Neural progenitor cell (in vitro differentiated cells): Measurements from ENCODE around the gene KIF9. TPM values are rescaled to one million over a fixed set of nuclear protein-coding genes. Genes with fewer than 3 reads are reported as not detected.

ENCODE experiments used
- DNase-seq: peaks from one replicate; pipeline ENCODE4 v3.0.0-alpha.2; 2016; ENCODE audit warnings: low spot score
- H2AFZ ChIP-seq: fragments of 200-600 bp; sonication (generic); replicated peaks from 2 replicates; pipeline ENCODE4 v1.6.1; 2016; ENCODE audit warnings: antibody characterized with exemption
- H3F3A ChIP-seq: fragments of 200-600 bp; sonication (generic); 2 replicates; pipeline ENCODE4 v1.6.1; 2016; ENCODE audit warnings: antibody characterized with exemption, low read depth
- H3K27ac ChIP-seq: fragments of 200-600 bp; sonication (generic); 2 replicates; pipeline ENCODE4 v1.5.1; 2016; ENCODE audit warnings: mild to moderate bottlenecking
- H3K27me3 ChIP-seq: fragments of 200-600 bp; sonication (generic); 2 replicates; pipeline ENCODE4 v1.6.1; 2016; ENCODE audit warnings: mild to moderate bottlenecking, moderate library complexity
- H3K36me3 ChIP-seq: fragments of 200-600 bp; sonication (generic); 2 replicates; pipeline ENCODE4 v1.5.1; 2016
- H3K4me1 ChIP-seq: fragments of 200-600 bp; sonication (generic); 2 replicates; pipeline ENCODE4 v1.6.1; 2016; ENCODE audit warnings: mixed run types
- H3K4me2 ChIP-seq: fragments of 200-600 bp; sonication (generic); 2 replicates; pipeline ENCODE4 v1.6.1; 2016
- H3K4me3 ChIP-seq: fragments of 200-600 bp; sonication (generic); 2 replicates; pipeline ENCODE4 v1.5.1; 2016
- H3K79me2 ChIP-seq: fragments of 200-600 bp; sonication (generic); 2 replicates; pipeline ENCODE4 v1.6.1; 2016; ENCODE audit warnings: low read depth
- H3K9ac ChIP-seq: fragments of 200-600 bp; sonication (generic); 2 replicates; pipeline ENCODE4 v1.6.1; 2016
- H3K9me3 ChIP-seq: fragments of 200-600 bp; sonication (generic); 2 replicates; pipeline ENCODE4 v1.5.1; 2016; ENCODE audit warnings: low read depth
- H4K20me1 ChIP-seq: fragments of 200-600 bp; sonication (generic); 2 replicates; pipeline ENCODE4 v1.6.1; 2016; ENCODE audit warnings: low read depth
- H3K27ac Mint-ChIP-seq: 3 replicates; pipeline ENCODE4 v1.8.0; 2021; ENCODE audit warnings: mixed read lengths
- H3K27me3 Mint-ChIP-seq: 2 replicates; pipeline ENCODE4 v1.8.0; 2022; ENCODE audit warnings: low read depth, mild to moderate bottlenecking, inconsistent platforms, moderate library complexity, mixed read lengths; ENCODE audit not compliant: insufficient read depth
- H3K36me3 Mint-ChIP-seq: 3 replicates; pipeline ENCODE4 v1.8.0; 2021; ENCODE audit warnings: mixed read lengths
- H3K4me1 Mint-ChIP-seq: 3 replicates; pipeline ENCODE4 v1.8.0; 2021; ENCODE audit warnings: mixed read lengths
- H3K4me3 Mint-ChIP-seq: 3 replicates; pipeline ENCODE4 v1.8.0; 2021; ENCODE audit warnings: mild to moderate bottlenecking, moderate library complexity, mixed read lengths
- H3K9me3 Mint-ChIP-seq: 3 replicates; pipeline ENCODE4 v1.8.0; 2020; ENCODE audit warnings: mixed read lengths
- EZH2 ChIP-seq: fragments of 200-600 bp; sonication (generic); IDR thresholded peaks from 2 replicates; pipeline ENCODE4 v1.6.1; 2017; ENCODE audit warnings: antibody characterized with exemption, mild to moderate bottlenecking, moderate library complexity
- EZH2phosphoT487 ChIP-seq: fragments of 200-600 bp; sonication (generic); IDR thresholded peaks from 2 replicates; pipeline ENCODE4 v1.6.1; 2017; ENCODE audit warnings: antibody characterized with exemption
- total RNA-seq: library from RNA; depleted of rRNA; stranded (reverse); fragments of >200 nt; gene quantifications from 2 replicates; pipeline ENCODE4 v1.2.3, GENCODE V29; 2015; ENCODE audit warnings: low replicate concordance
- TF ChIP-seq, protein P1 (sequence below): fragments of 200-600 bp; sonication (generic); IDR thresholded peaks from 2 replicates; pipeline ENCODE4 v1.5.1; 2017; ENCODE audit warnings: antibody characterized with exemption, mild to moderate bottlenecking

Gene KIF9
- total RNA-seq, 1 donor from 2014 or later = 6.4 TPM

DNA sequence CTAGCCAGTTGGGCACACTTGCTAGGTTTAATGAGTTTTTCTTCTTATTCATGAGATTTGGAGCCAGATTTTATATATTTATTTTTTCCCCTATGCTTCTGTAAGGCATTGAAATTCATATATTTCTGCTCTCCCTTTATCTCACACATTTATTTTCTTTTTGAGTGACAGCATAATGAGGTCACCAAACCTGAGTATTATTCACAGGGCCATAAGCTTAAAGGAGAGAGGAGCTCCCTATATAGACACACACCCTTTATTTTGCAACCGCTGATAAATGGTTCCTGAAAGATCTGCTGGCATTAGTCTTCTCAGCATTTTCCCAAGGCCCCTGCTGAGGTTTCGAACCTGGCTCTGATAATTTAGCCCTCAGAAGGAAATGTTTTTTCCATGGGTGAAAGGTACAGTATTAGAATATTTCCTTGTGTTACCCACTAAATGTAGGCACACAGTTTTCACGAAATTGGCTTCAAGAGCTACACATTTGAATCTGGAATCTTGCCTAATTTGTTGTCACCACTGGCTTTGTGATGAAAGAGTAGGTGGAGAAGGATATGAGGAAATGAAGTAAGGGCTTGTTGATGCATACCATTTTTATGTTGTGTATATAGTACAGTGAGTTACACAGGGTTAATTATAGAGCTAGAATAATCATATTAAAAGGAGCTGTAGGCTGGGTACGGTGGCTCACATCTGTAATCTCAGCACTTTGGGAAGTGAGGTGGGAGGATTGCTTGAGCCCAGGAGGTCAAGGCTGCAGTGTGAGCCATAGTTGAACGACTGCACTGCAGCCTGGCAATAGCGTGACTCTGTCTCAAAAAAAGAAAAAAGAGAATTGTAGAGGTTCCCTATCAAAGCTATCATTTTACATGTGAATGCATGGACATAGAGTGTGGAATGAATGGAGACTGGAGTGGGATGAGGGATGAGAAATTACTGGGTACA is 6.6 kb upstream of the KIF9 start:
- Mint-ChIP-seq H3K9me3 (no peaks in the 10 kb centered on the region), H3K36me3 (peaks cover 2% of the 10 kb centered on the region), H3K27me3 (no peaks in the 10 kb centered on the region), H3K27ac (no peak overlapping the region), H3K4me1 (peaks cover 6% of the 10 kb centered on the region), H3K4me3 (no peak overlapping the region)
- Histone ChIP-seq H3K36me3 (no peaks in the 10 kb centered on the region), H3K27me3 (no peaks in the 10 kb centered on the region), H3K79me2 (peaks cover 43% of the 10 kb centered on the region), H3K9ac (no peak overlapping the region), H3K4me1 (no peaks in the 10 kb centered on the region), H3K9me3 (no peaks in the 10 kb centered on the region), H2AFZ (no peak overlapping the region), H3K27ac (no peak overlapping the region), H3K4me3 (no peak overlapping the region), H3F3A (no peaks in the 10 kb centered on the region), H4K20me1 (peaks cover 14% of the 10 kb centered on the region), H3K4me2 (no peak overlapping the region)
- no peak for TF ChIP-seq EZH2
- no peak for TF ChIP-seq EZH2phosphoT487
- TF ChIP-seq, protein P1, sequence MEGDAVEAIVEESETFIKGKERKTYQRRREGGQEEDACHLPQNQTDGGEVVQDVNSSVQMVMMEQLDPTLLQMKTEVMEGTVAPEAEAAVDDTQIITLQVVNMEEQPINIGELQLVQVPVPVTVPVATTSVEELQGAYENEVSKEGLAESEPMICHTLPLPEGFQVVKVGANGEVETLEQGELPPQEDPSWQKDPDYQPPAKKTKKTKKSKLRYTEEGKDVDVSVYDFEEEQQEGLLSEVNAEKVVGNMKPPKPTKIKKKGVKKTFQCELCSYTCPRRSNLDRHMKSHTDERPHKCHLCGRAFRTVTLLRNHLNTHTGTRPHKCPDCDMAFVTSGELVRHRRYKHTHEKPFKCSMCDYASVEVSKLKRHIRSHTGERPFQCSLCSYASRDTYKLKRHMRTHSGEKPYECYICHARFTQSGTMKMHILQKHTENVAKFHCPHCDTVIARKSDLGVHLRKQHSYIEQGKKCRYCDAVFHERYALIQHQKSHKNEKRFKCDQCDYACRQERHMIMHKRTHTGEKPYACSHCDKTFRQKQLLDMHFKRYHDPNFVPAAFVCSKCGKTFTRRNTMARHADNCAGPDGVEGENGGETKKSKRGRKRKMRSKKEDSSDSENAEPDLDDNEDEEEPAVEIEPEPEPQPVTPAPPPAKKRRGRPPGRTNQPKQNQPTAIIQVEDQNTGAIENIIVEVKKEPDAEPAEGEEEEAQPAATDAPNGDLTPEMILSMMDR = no peak
- no peak for DNase-seq

DNA sequence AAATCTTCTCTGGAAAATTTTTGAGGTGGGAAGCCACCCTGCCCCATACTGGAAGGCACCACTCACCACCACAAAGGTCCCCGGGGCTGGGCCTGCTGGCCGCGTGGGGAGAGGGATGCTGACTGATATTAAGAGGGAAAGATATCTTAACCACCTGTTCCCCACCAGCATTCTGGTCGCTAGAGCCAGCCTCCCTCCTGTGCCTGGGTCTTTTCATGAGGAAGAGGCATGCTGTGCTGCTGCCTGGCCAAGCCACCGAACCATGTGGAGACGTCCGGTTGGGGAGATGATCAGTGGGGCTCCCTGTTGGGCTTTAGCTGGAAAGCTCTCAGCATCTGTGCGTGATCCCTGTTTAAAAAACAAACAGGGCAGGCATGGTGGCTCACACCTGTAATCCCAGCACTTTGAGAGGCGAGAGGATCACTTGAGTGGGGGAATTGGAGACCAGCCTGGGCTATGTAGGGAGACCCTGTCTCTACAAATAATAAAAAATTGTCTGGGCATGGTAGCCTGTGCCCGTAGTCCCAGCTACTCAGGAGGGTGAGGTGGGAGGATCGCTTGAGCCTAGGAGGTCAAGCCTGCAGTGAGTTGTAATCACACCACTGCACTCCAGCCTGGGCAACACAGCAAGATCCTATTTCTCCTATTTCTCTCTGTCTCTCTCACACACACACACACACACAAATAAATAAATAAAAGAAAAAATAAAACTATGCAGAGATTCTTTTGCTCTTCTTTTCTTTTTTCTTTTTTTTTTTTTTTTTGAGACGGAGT is 1.2 kb upstream of the KIF9 start:
- Histone ChIP-seq H3K4me3 (peak overlapping the region; percentile 84), H3K27me3 (no peaks in the 10 kb centered on the region), H3K4me2 (peak overlapping the region; percentile 93), H3K79me2 (peaks cover 47% of the 10 kb centered on the region), H3K27ac (no peak overlapping the region), H3F3A (peaks cover 22% of the 10 kb centered on the region), H3K9me3 (no peaks in the 10 kb centered on the region), H4K20me1 (no peaks in the 10 kb centered on the region), H3K9ac (peak overlapping the region; percentile 54), H3K36me3 (no peaks in the 10 kb centered on the region), H3K4me1 (peaks cover 5% of the 10 kb centered on the region), H2AFZ (peak overlapping the region; percentile 81)
- Mint-ChIP-seq H3K4me3 (peak overlapping the region; percentile 99), H3K9me3 (no peaks in the 10 kb centered on the region), H3K27ac (peak overlapping the region; percentile 99), H3K36me3 (peaks cover 2% of the 10 kb centered on the region), H3K4me1 (peaks cover 20% of the 10 kb centered on the region), H3K27me3 (peaks cover 3% of the 10 kb centered on the region)
- DNase-seq = peak; percentile 52
- TF ChIP-seq EZH2 = no peak

DNA sequence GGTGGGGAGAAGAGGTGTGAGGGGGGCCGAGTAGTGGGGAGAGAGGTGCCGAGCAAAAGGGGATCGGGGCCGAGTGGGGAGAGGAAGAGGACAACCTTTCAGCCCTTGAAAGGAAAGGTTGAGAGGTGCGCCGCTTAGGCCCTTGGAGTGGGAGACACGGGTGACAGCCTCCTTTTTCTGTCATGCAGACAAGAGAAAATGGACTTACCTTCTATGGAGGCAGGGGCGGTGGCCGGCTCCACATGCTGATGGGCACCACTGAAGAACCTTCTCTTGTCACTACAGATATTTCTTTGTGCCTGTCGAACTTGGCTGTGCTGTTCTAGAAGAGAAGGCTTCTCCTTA is 566 bp upstream of the KIF9 start:
- peaks cover 22% of the 10 kb centered on the region for H3F3A ChIP-seq
- Mint-ChIP-seq H3K4me1 (peaks cover 20% of the 10 kb centered on the region), H3K27ac (peak overlapping the region; percentile 99), H3K36me3 (no peaks in the 10 kb centered on the region), H3K27me3 (peaks cover 3% of the 10 kb centered on the region), H3K4me3 (peak overlapping the region; percentile 99), H3K9me3 (no peaks in the 10 kb centered on the region)
- H3K79me2 ChIP-seq = peaks cover 45% of the 10 kb centered on the region
- H3K4me3 ChIP-seq = peak overlapping the region; percentile 84
- no peaks in the 10 kb centered on the region for H4K20me1 ChIP-seq
- no peak for DNase-seq
- H3K4me1 ChIP-seq = peaks cover 5% of the 10 kb centered on the region
- no peaks in the 10 kb centered on the region for H3K9me3 ChIP-seq
- H3K4me2 ChIP-seq = peak overlapping the region; percentile 93
- H3K36me3 ChIP-seq = no peaks in the 10 kb centered on the region
- peak overlapping the region; percentile 54 for H3K9ac ChIP-seq
- H3K27ac ChIP-seq = no peak overlapping the region
- TF ChIP-seq EZH2phosphoT487 (no peak), EZH2 (no peak)
- TF ChIP-seq, protein P1 = no peak
- H3K27me3 ChIP-seq = no peaks in the 10 kb centered on the region
- peak overlapping the region; percentile 81 for H2AFZ ChIP-seq
